GM12891 (cell line): Measurements from ENCODE around the gene RGPD8.
"Not testable (repeated sequence)": the region's sequence is repeated elsewhere in the genome, so short reads cannot be mapped to it uniquely, and the experiment has no call there.

ENCODE experiments used
- DNase-seq: peaks from one replicate; pipeline ENCODE4 v3.0.0; 2011; ENCODE audit warnings: low spot score; ENCODE audit not compliant: insufficient read length
- FAIRE-seq: peaks from 2 replicates; lab custom pipeline; 2011; peaks lifted over from hg19 to GRCh38; lab: Jason Lieb, UNC
- PAX5 ChIP-seq: IDR thresholded peaks from 2 replicates; pipeline ENCODE4 v1.6.1; 2011; ENCODE audit warnings: low read length, moderate library complexity, mild to moderate bottlenecking; ENCODE audit not compliant: insufficient read depth, severe bottlenecking
- POLR2A ChIP-seq: IDR thresholded peaks from 2 replicates; pipeline ENCODE4 v1.6.1; 2011; ENCODE audit warnings: low read depth, low read length, control low read depth
- POLR2AphosphoS5 ChIP-seq: IDR thresholded peaks from 2 replicates; pipeline ENCODE4 v1.6.1; 2011; ENCODE audit warnings: low read depth, low read length, control low read depth
- POU2F2 ChIP-seq: IDR thresholded peaks from 2 replicates; pipeline ENCODE4 v1.6.1; 2011; ENCODE audit warnings: low read depth, mild to moderate bottlenecking, control low read depth, low read length, moderate library complexity
- SPI1 ChIP-seq: IDR thresholded peaks from 2 replicates; pipeline ENCODE4 v1.6.1; 2011; ENCODE audit warnings: low read depth, low read length, control low read depth
- TAF1 ChIP-seq: IDR thresholded peaks from 2 replicates; pipeline ENCODE4 v1.6.1; 2011; ENCODE audit warnings: low read depth, low read length, control low read depth

RGPD8 gene

DNA sequence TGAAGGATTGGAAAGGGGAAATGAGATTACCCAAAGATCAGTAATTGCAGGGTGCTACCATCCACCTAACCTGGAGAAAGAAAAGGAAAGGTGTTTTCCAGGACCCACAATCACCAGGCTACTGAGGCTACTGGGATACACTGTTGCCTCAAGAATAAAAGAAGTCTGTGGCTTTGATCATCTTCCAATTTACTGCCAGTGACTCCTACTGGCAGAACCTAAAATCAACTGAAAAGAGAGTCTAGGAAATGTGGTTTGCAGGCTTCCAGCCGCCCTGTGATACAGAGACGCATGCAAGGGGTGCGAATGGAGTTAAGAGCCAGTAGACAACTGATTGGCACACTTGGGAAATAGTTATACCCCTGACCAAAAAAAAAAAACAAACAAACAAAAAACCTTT lies 31.9 kb upstream of the RGPD8 start:
- DNase-seq: no peak
- TF ChIP-seq TAF1 (no peak), POLR2A (no peak), PAX5 (no peak), POLR2AphosphoS5 (no peak), POU2F2 (no peak), SPI1 (no peak)
- FAIRE-seq: no peak

DNA sequence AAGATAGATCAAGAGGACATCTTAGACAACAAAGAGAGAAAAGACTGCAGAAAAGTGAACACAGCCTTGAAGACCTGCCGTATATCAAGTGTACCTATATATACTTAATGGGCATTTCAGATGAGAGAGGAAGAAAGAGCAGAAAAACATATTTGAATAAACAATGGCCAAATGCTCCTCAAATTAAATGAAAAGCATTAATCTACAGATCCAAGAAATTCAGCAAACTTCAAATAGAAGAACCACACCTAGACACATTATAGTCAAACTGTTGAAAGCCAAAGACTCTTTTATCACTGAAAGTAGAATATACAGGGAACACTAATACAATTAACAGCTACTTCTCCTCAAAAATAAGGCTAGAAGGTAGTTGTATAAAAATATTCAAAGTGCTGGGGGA lies 29.8 kb upstream of the RGPD8 start:
- FAIRE-seq (no peak), DNase-seq (no peak)
- TF ChIP-seq SPI1 (no peak), TAF1 (no peak), POLR2A (no peak), POU2F2 (no peak), PAX5 (no peak), POLR2AphosphoS5 (no peak)

DNA sequence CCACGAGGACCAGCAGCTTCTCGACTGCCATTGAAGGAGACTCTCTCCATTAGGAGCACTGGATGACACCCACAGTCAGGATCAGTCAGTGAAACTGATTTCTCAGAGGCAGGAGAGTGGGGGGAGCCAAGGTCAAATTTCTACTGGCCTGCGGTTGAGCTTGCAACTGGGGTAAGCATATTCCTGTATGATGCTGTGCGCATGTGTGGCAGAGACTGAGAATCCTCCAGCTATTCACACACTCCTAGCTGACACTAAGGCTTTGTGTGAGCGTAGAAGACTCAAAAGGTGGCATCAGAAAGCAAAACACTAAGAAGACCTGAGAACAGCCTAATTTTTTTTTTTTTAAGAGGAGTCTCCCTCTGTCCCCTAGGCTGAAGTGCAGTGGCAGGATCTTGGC lies 28.7 kb upstream of the RGPD8 start:
- TF ChIP-seq TAF1 (no peak), PAX5 (no peak), POLR2AphosphoS5 (no peak), POU2F2 (no peak), POLR2A (no peak), SPI1 (no peak)
- no peak for FAIRE-seq
- no peak for DNase-seq

DNA sequence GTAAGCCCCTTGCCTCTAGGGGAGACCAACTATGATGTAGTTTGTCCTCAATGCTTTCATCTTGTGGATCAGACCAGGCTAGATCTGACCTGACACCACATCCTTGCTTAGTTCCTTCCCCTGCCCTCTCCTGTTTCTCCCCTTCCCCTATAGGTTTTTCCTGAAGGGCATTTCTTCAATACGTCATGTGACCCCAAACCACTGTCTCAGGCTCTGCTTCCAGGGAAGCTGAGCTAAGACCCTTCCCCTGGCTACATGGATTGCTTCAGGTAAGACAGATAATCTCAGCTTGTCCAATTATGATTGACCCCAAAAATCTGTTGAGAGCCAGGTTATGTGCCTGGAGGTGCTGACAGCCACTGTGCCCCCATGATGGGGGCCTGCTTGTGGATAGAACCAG lies 25.9 kb upstream of the RGPD8 start:
- TF ChIP-seq POU2F2 (no peak), POLR2AphosphoS5 (no peak)
- FAIRE-seq (no peak), DNase-seq (no peak)

DNA sequence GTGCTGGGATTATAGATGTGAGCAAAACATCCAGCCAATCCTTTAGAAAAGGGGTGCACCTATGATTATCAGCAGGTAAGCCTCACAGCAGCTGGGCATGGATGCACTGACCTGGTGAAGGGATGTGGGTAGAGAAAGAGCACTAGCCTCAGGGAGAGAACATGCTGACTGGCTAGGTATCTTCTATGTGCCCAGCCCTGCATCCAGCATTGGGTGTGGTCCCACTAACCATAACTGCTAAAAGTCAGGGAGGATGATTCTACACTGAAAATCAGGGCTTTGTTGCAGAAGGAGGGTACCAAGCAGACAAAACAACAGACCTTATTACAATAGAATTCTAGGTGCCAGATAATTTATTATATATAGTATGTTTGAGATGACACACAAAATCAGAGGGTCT lies 21.1 kb upstream of the RGPD8 start:
- DNase-seq: no peak
- FAIRE-seq: no peak
- TF ChIP-seq POU2F2 (no peak), POLR2AphosphoS5 (no peak), SPI1 (no peak), POLR2A (no peak), TAF1 (no peak), PAX5 (no peak)

DNA sequence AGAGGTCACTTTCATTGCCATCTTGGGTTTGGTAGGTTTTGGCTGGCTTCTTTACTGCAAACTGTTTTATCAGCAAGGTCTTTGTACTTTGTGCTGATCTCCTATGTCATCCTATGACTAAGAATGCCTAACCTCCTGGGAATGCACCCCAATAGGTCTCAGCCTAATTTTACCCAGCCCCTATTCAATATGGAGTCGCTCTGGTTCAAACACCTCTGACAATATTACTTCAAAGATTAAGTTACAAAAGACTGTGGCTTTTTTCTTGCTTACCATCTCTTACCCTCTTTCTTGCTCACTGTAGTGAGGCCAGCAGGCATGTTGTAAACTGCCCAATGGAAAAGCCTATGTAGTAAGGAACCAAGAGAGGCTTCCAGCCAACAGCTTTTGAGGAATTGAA lies 17.9 kb upstream of the RGPD8 start:
- FAIRE-seq: no peak
- DNase-seq: no peak
- no peak for TF ChIP-seq POLR2AphosphoS5
- no peak for TF ChIP-seq SPI1
- no peak for TF ChIP-seq TAF1
- no peak for TF ChIP-seq POU2F2
- TF ChIP-seq PAX5: no peak
- no peak for TF ChIP-seq POLR2A

DNA sequence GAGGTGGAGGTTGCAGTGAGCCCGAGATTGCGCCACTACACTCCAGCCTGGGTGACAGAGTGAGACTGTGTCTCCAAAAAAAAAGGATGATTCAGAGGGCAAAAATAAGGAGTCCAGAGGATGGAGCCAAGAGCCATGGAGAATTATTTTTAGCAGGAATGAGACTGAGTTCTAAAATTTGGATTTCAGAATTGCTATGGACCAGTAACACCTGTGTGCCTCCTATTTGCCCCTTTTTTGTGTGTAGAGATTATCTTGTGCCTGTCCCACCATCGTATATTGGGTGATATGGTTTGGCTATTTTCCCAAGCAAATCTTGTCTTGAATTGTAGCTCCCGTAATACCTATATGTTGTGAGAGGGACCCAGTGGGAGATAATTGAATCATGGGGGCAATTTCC lies 16.4 kb upstream of the RGPD8 start:
- no peak for FAIRE-seq
- no peak for DNase-seq
- no peak for TF ChIP-seq POLR2AphosphoS5
- no peak for TF ChIP-seq TAF1
- no peak for TF ChIP-seq PAX5
- no peak for TF ChIP-seq SPI1
- TF ChIP-seq POU2F2: no peak
- TF ChIP-seq POLR2A: no peak

DNA sequence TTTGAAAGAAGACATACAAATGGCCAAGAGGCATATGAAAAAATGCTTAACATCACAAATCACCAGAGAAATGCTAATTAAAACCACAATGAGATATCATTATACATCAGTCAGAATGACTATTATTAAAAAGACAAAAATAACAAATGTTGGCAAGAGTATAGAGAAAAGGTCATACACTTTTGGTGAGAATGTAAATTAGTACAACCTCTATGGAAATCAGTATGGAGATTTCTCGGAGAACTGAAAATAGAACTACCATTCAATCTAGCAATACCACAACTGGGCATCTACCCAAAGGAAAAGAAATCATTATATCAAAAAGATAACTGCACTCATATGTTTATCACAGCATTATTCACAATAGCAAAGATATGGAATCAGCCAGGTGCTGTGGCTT lies 10.8 kb upstream of the RGPD8 start:
- FAIRE-seq, DNase-seq: not testable (repeated sequence)

DNA sequence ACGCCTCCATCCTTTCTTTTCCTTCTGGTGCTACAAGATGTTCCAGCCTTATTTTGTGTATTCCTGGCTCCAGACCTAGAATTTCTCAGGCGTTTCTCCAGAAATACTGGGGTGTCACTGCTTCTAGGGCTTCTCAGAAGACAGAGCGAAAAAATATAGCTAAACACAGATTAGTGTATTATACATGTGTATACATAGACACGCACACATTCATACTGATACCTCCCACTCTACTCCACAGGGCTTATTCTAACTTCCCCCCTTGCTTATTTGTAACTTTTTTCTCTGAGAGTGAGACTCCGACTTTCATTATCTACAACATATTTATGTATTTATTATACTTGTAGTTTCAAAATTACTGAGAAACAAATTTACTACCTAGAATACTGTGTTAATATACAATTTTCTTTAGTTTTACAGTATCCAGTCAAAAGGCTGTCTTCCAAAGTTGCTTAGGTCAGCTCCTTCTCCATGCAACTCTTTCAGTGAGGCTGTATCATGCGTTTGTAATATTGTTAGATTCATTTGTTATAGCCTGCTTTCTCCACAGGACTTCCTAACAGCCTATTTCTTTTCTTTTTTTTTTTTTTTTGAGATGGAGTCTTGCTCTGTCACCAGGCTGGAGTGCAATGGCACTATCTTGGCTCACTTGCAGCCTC lies 5.3 kb upstream of the RGPD8 start:
- not testable (repeated sequence) for DNase-seq, FAIRE-seq

DNA sequence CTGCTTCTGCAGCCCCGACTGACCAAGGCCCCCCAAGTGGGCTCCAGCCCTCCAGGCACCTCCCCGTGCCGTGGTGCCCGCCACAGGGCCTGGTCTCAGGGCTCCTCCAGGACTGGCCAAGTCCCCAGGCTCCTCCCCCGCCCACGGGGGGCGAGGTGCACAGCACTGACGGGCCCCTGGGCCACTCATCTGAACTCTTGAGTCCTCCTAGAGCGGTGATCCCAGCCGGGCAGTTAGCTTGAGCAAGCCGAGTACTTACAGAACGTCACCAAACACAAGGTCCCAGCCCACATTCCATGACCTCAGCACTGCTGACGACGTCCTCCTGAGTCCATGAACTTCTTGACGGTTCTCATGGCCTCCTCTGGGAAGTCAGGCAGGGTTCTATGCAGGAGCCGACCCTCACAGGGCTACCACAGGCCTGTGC lies 4.0 kb upstream of the RGPD8 start:
- not testable (repeated sequence) for DNase-seq, FAIRE-seq

DNA sequence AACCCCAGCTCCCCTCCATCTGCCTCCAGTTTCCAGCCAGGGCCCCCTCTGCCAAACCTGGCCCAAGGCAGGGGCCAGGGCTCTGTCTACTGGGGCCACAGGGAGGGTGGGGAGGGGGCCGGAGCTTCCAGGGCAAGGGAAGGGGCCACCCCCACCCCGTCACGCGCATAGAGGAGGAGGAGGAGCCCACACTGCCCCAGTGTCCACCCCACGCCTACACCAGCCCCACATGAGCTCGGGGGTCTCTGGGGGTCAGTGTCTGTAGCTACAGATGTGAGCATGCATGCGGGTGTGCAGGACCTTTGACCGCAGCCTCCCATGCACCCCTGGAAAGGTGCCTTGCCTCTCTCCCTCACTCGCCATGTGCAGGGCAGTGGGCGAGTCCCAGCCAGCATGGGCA lies 3.5 kb upstream of the RGPD8 start:
- not testable (repeated sequence) for DNase-seq, FAIRE-seq

DNA sequence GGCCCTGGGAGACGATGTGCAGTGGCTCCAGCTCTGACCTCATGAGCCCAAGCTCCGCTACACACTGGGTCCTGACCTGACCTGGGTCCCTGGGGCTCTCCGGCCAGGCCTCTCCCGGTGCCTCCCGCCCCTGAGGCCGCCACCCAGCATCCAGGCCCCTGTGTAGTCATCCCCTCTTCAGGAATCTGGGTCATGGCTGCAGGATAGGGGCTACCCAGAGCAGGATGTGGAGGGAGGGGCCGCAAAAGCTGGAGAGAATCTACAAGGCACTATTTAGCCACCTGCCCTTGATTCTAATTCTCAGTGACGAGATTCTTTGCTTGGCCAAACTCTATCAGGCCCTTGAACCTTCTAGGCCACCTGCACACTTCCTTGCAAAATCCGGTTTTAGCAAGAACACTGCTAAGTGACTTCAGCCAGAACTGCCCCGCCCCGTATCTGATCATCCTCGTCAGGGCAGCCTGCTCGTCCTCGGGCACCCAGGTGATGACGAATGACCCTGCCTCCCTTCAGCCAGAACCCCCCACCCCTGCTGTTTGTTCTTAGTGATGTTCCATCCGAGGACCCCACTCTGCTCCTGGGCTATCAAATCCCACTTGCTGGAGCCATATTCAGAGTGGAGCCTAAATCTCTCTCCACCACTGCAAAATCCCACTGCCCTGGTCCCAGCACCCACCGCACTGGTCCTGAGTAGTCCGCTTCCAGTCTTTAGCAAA lies 2.4 kb upstream of the RGPD8 start:
- FAIRE-seq, DNase-seq: not testable (repeated sequence)

DNA sequence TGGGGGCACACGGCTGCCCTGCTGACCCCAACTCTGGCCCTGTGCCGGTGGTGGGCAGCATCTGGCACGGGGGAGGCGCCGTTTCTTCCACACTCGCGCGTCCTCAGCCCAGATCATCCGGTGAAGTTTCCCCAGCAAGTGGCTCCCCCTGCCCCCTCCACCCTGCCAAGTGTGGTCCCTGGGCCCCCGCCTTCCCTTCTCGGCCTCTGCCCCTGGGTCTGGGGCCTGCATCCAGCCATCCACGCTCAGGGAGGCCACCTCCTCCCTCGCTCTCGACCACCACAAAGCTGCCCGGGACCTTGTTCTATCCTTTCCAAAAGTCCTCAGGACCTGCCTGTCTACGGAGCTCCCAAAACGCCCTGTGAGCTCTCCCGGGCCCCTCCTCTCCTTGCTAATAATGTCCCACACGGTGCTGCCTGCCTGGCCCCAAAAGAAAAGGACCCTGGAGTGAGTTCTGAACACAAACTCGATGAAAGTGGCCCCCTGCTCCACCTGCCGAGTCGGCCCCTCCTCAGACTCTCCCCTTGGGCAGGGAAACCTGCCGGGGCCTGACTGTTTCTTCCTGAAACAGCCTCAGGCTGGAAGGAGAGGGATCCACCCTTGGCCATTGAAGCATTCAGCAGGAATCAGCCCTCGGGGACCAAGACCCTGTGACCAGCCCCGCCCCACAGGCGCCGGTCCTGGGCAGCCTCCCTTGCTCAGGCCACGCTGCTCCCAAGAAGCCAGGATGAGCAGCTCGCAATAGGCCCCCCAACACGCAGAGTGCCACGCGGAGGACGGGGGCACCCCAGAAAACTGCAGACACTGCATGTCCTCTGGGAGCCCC lies 1.7 kb upstream of the RGPD8 start:
- not testable (repeated sequence) for DNase-seq, FAIRE-seq
